Thoracic aorta (tissue), 2 donors: ENCODE results near the gene CEP95. TPM values are rescaled to one million over a fixed set of nuclear protein-coding genes. Genes with fewer than 3 reads are reported as not detected.

Experiments
- ATAC-seq: fragments of 150-250 bp; one replicate; pipeline ENCODE4 v1.8.0; 2017; ENCODE audit warnings: low read depth; ENCODE audit not compliant: insufficient number of reproducible peaks, low FRiP score
- DNase-seq: peaks from one replicate; pipeline ENCODE4 v3.0.0-alpha.2; 2020; ENCODE audit warnings: low spot score
- H3K27ac ChIP-seq, 2 donors: fragments of 200-600 bp; sonication (generic); 1 replicate in 1 of 2; 2 replicates in 1 of 2; pipeline ENCODE4 v1.5.1; 2016; ENCODE audit warnings: mild to moderate bottlenecking in 2 of 2, moderate library complexity in 2 of 2
- H3K27me3 ChIP-seq: fragments of 200-600 bp; sonication (generic); replicated peaks from 2 replicates; pipeline ENCODE4 v1.6.0; 2016; ENCODE audit warnings: mild to moderate bottlenecking; ENCODE audit not compliant: insufficient read depth
- H3K36me3 ChIP-seq: fragments of 200-600 bp; sonication (generic); one replicate; pipeline ENCODE4 v1.5.1; 2016
- H3K4me1 ChIP-seq, 2 donors: fragments of 200-600 bp; sonication (generic); 1 replicate in 1 of 2; 2 replicates in 1 of 2; pipeline versions ENCODE4 v1.5.1 to v1.6.0; 2016; ENCODE audit warnings: low read depth in 2 of 2, mild to moderate bottlenecking in 1 of 2; ENCODE audit not compliant: control insufficient read depth in 1 of 2
- H3K4me3 ChIP-seq: fragments of 200-600 bp; sonication (generic); 2 replicates; pipeline ENCODE4 v1.5.1; 2016; ENCODE audit warnings: mild to moderate bottlenecking
- H3K9me3 ChIP-seq: fragments of 200-600 bp; sonication (generic); 2 replicates; pipeline ENCODE4 v1.5.1; 2016
- CTCF ChIP-seq: fragments of 200-600 bp; sonication (generic); IDR thresholded peaks from one replicate; pipeline ENCODE4 v1.5.1; 2019; ENCODE audit warnings: antibody characterized with exemption
- total RNA-seq, 2 donors: library from RNA; depleted of rRNA; stranded (reverse); fragments of >200 nt; gene quantifications; one replicate each; pipeline versions ENCODE4 v1.1.0 to v1.2.3, GENCODE V29; 2016

The CEP95 gene
- total RNA-seq, 2 donors from 2014 or later, result 39.2 to 65.1 TPM

- DNase-seq (no peak), ATAC-seq (no peak)
- peak overlapping the region; percentile 50 to 82 for H3K27ac ChIP-seq
- peaks cover 20 to 55% of the 10 kb centered on the region in 2 donors for H3K4me1 ChIP-seq
- H3K9me3 ChIP-seq, result no peaks in the 10 kb centered on the region
- TF ChIP-seq CTCF, result no peak
- H3K27me3 ChIP-seq, result no peaks in the 10 kb centered on the region
- peaks cover 29% of the 10 kb centered on the region for H3K36me3 ChIP-seq
- H3K4me3 ChIP-seq, result peak overlapping the region; percentile 82
Measured at GRCh38 chr17:64496348-64496785, 10.4 kb upstream of the CEP95 start.

- peak within 1 kb of the TSS; percentile 82 for H3K4me3 ChIP-seq
- H3K27me3 ChIP-seq, result no peaks in the 10 kb centered on the region
- peak; percentile 74 for DNase-seq
- peak; percentile 46 for ATAC-seq
- peak within 1 kb of the TSS; percentile 50 to 82 for H3K27ac ChIP-seq
- no peaks in the 10 kb centered on the region for H3K9me3 ChIP-seq
- peak; percentile 36 for TF ChIP-seq CTCF
- peaks cover 23 to 61% of the 10 kb centered on the region in 2 donors for H3K4me1 ChIP-seq
- peaks cover 35% of the 10 kb centered on the region for H3K36me3 ChIP-seq
Measured at GRCh38 chr17:64496786-64497564, 9.8 kb upstream of the CEP95 start, which contains the start of gene POLG2. Gene POLG2 (minus strand): TSS chr17:64497054. CDS start chr17:64496968, 86 bp downstream.

- Histone ChIP-seq H3K27me3 (no peaks in the 10 kb centered on the region), H3K4me3 (peak overlapping the region; percentile 82), H3K4me1 (peaks cover 28 to 68% of the 10 kb centered on the region in 2 donors), H3K36me3 (peaks cover 41% of the 10 kb centered on the region), H3K27ac (peak overlapping the region; percentile 50 to 82), H3K9me3 (no peaks in the 10 kb centered on the region)
- DNase-seq (no peak), ATAC-seq (no peak)
- TF ChIP-seq CTCF, result no peak
Measured at GRCh38 chr17:64497565-64498035, 9.2 kb upstream of the CEP95 start.

- ATAC-seq, result no peak
- Histone ChIP-seq H3K4me1 (peaks cover 37 to 77% of the 10 kb centered on the region in 2 donors), H3K36me3 (peaks cover 47% of the 10 kb centered on the region), H3K27ac (no peak overlapping the region), H3K4me3 (no peak overlapping the region), H3K27me3 (no peaks in the 10 kb centered on the region), H3K9me3 (no peaks in the 10 kb centered on the region)
- no peak for DNase-seq
- no peak for TF ChIP-seq CTCF
Measured at GRCh38 chr17:64498308-64499203, 8.2 kb upstream of the CEP95 start.
